SU-DHL-6 (cell line): ENCODE data around the gene FBXO42.

Experiments used
- CTCF ChIP-seq: fragments of 200-600 bp; sonication (generic); IDR thresholded peaks from one replicate; pipeline ENCODE4 v1.5.1; 2017; ENCODE audit warnings: antibody characterized with exemption, mild to moderate bottlenecking, low read length, moderate library complexity; ENCODE audit not compliant: insufficient read depth, poor library complexity, severe bottlenecking
- EZH2phosphoT487 ChIP-seq: fragments of 200-600 bp; sonication (generic), shearing (Covaris generic); conservative IDR thresholded peaks from 2 replicates; pipeline ENCODE4 v1.6.1; 2018; ENCODE audit warnings: mild to moderate bottlenecking, antibody characterized with exemption, low read length, moderate library complexity, mixed read lengths

GRCh38 chr1:16235347-16235746, 116.9 kb downstream of the FBXO42 start:
- TF ChIP-seq EZH2phosphoT487 (no peak), CTCF (no peak)
